GM12872 (cell line): Measurements from ENCODE around the gene SLC25A27.

ENCODE experiments used
- CTCF ChIP-seq: IDR thresholded peaks from 3 replicates; pipeline ENCODE4 v1.5.1; 2011; ENCODE audit warnings: low read depth, mild to moderate bottlenecking, low read length, moderate library complexity; ENCODE audit not compliant: insufficient read depth

Gene SLC25A27, protein sequence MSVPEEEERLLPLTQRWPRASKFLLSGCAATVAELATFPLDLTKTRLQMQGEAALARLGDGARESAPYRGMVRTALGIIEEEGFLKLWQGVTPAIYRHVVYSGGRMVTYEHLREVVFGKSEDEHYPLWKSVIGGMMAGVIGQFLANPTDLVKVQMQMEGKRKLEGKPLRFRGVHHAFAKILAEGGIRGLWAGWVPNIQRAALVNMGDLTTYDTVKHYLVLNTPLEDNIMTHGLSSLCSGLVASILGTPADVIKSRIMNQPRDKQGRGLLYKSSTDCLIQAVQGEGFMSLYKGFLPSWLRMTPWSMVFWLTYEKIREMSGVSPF

GRCh38 chr6:46652603-46653438 is at the start of gene SLC25A27, which contains the start of gene CYP39A1:
TSS of gene SLC25A27 (plus strand) at chr6:46652975. CDS start at chr6:46653193, 218 bp downstream.
TSS of gene CYP39A1 (minus strand) at chr6:46652818. CDS start at chr6:46652582, 236 bp downstream.
- no peak for TF ChIP-seq CTCF

GRCh38 chr6:46605091-46605797 is 47.5 kb upstream of the SLC25A27 start:
- TF ChIP-seq CTCF = no peak

DNA sequence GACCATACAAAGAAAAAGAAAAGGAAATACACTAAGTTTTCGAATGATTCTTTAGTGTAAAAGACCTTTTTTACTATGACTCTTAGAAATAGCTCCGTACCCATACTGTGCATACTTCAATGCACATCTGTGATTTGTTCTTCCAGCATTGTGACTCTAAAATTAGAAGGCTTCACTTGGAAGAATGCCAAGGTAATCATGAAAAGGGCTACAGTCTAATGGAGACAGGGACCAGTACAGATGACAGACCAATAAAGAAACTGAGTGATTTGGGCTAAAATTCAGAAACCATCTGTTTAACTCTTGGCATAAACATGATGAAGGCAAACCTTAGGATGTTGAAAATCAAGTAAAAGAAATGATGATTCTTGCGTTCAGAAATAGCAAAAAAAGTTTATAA is 46.4 kb upstream of the SLC25A27 start:
- no peak for TF ChIP-seq CTCF

- no peak for TF ChIP-seq CTCF
Observed at GRCh38 chr6:46610862-46611553, 41.8 kb upstream of the SLC25A27 start.

- no peak for TF ChIP-seq CTCF
Observed at GRCh38 chr6:46612645-46613044, 40.1 kb upstream of the SLC25A27 start.

DNA sequence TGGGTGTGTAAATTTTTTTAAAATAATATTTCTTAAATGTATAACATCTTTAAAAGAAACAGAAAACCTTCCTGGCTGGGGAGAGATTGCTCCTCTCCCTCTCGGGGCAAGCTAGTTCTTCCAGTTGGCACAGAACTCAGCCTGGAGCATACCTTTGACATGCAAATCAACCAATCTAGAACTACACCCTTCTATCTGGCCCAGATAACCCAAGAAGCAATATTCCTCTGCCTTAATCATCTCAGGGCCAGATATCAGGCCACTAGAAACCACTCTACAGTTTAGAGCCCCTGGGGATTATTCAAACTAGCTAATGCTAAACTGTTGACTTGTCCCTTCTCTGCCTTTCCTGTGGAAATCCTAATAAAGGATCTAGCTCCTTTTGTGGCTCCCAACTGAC is 34.0 kb upstream of the SLC25A27 start:
- TF ChIP-seq CTCF = no peak
